ENCODE results near the gene RPS3.

RPS3 gene

GRCh38 chr11:75435571-75435925 lies 36.2 kb downstream of the RPS3 start:
- no peak for DNase-seq

DNA sequence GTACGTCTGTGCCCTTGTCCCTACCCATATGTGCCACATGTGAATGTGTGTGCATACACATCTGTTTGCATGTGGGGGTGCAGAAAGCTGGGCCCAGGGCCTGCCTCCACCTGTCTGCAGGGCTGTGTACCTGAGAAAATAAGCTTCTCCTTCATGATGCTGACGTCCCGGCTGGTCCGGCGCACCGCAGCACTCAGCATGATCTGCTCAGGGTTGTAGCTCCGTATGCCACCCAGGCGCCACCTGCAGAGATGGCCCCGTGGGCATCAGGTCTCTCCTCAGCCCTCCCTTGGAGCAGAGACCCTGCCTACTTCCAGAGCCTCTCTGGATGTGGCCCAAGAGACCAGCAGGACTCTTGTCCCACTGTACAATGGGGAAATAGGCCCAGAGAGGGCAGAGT lies 37.5 kb downstream of the RPS3 start:
- DNase-seq = no peak

DNA sequence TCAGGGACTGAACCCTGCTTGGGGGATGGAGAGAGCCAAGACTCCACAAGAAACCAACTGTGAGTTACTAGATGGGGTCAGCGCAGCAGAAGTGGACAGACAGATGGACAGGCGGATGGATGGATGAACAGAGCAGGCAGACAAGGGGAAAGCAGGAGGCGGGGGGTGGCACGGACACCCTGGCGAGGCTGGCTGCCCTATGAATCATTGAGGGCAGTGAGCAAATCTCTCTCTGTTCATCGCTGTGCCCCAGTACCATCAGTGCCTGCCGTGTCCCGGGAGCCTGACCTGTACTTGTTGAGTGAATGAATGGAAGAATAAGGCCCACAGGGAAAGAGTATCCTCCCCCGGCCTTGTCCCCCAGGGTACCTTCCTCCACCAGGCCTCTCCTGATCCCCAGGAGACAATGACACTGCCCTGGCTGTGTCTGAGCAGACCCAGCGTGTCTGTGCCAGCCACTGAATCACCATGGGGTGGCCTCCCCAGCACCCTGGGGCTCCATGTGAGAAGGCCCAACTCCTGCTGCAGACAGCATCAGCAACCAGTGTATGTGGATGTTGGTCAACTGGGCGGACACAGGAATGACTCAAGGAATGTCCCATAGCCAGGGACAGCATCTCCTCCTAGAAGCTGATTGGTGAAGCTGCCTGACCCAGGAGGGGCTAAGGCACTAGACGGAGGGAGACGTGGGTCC lies 38.8 kb downstream of the RPS3 start:
- DNase-seq = no peak

- DNase-seq = no peak
Observed at GRCh38 chr11:75439026-75439425, 39.7 kb downstream of the RPS3 start.

GRCh38 chr11:75439495-75440120 lies 40.3 kb downstream of the RPS3 start:
- no peak for DNase-seq

GRCh38 chr11:75440960-75441803 lies 41.9 kb downstream of the RPS3 start:
- no peak for DNase-seq

DNA sequence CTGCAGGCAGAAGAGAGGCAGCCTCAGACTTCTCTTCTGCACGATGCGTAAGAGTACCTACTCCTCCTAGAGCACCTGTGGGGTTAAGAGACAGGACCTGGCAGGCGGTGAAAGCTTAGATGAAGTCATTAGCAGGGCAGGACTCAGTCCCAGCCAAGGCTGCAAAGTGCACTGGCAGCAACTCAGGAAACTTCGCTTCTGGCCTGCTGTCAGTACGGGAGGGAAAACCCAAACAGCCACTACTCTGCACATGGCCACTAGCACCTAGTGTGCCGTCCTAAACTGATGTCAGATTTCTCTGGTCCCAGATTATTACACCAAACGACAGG lies 42.5 kb downstream of the RPS3 start:
- DNase-seq = no peak

GRCh38 chr11:75442161-75442885 lies 43.0 kb downstream of the RPS3 start:
- no peak for DNase-seq

DNA sequence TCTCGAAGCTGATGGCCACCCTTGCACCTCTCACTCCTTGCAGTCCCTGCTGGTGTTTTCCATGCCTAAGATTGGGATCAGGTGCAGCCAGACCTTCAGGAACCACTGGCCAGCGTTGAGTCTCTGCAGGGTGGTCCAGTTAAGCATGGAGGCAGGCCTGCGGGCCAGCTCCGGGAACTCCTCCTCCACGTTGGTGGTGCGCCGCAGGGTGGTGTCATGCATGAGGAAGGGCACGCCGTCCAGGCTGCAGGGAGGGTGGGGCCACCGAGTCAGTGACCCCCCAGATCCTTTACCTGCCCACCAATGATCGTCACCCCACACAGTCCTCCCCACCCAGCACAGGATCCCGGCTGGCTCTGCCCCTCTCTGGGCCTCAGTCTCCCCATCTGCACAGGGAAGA lies 43.7 kb downstream of the RPS3 start:
- no peak for DNase-seq

DNA sequence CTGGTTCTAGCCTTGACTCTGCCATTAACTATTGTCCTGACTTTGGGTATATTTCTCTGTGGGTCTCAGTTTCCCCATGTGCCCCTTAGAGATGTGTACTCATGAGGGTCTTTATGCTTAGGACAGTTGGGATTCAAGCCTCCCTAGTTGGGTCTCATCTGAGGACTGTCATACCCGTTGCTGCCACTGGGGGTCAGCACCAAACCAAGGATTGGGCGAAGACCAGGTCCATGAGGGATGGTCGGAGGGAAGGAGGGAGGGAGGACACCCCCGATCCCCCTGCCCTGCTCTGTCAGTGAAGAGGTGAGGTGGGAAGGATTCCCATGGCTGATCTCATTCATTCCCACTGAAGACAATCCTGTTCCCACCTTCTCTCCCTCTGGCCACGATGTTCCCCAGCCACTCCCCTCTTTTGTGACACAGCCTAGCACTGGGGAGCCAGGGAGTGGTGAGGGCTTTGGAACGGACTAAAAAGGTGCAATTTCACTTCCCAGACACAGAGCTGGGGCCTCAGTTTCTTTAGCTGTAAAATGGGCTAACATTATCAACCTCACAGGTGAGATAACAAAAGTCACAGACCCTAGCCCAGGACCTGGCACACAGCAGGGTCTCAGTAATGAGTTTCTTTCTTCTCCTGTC lies 46.1 kb downstream of the RPS3 start:
- DNase-seq = peak in 11 of 14 donors; percentile 13 to 61 (median 34)

DNA sequence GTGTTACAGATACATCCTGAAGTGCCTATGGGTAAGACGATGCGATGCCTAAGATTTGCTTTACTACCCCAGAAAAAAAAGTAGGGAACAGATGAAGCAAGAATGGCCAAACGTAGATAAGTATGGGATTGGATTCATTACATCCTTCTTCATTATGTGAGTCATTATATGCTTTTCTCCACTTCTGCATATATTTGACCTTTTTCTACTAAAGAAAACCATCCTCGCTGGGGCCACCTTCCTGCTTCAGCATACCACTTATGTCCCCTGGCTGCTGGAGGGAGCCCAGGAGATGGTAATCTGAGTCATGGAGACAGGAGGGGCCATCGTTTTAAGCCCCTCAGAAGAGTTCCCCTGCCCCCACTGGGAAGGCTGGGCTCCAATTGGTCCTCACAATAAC lies 48.1 kb downstream of the RPS3 start:
- DNase-seq = no peak

DNA sequence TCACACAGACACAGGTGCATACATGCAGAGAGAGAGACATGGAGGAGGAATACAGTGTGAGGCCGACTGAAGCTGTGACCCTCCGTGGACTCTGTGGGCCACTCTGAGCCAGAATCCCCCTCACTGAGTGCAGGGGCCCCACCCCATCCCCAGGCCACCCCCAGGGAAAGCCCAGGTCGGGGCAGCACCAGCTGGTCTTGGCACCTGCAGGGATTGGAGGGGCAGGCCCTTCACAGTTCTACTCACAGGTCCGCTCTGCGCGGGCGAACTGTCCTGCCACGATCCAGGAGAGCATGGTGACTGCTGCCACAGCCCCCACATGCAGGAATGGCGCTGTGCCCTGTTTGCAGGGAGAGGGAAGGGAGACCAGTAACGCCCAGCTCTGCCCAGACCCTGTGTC lies 50.0 kb downstream of the RPS3 start:
- no peak for DNase-seq

DNA sequence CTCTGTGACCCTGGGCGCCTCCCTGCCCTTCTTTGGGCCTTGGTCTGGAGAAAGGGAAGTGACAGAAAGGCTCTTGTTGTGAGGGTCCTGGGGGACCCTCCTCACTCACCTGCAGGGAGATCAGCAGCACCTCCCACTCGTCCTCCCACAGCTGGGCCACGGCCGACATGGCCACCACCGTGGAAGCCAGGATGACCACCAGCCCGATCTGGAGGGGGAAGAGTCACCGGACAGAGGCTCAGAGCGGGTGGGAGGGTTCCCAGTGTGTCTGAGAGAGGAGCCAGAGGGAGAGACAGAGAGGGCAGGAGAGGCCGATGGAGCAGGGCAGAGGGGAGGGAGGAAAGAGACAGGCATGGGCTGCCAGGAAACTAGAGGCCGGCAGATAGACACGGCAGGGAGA lies 50.5 kb downstream of the RPS3 start:
- no peak for DNase-seq

- DNase-seq = no peak
Observed at GRCh38 chr11:75450236-75450635, 50.9 kb downstream of the RPS3 start.

GRCh38 chr11:75450826-75451821 lies 51.8 kb downstream of the RPS3 start:
- DNase-seq = no peak

DNA sequence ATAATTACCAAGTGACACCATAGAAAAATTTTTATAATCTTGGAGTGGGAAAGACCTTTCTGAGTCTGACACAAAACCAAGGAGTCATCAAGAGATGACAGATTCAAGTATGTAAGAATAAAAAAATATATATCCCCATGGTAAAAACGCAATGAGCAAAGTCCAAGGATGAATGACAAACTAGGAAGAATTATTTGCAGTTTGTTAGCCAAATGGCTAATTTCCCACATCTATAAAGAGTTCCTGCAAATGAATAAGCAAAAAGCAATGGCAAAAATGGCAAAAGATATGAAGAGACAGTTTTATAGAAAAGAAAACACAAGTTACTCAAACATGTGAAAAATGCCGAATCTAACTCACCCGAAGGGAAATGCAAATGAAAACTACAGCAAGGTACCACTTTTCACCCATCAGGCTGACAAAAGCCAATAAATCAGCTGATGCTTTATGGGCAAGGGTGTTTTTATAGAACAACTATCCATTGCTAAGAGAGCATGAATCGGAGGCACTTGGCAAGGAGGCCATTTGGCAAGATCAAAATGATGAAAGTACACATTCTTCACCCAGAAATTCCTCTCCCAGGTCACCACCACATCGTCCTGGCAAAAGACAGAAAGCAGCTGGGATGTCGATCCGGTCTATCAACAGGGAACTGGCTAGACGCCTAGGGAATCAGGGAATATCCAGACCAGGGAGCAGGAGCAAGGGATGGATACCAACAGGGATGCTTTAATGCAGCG lies 54.8 kb downstream of the RPS3 start:
- peak in 2 of 14 donors; percentile 11 to 89 for DNase-seq

DNA sequence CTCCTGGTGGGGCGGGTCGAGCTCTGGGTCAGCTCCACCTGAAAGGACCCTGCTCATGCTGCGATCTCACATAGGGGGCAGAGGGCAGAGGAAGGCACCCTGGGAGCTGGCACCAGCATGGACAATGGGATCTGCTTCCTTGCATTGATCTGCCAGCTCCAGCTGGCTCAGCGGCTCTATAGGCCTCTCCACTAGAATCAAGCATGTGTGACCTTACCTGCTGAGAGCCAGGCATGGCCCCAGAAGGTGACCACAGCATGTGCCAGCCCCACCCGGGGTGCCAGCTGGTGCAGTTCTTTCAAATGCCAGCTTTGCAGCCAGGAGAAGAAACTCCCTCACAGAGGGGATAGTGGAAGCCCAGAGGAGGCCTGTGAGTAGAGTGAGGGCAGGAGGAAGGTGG lies 55.7 kb downstream of the RPS3 start:
- DNase-seq = peak in 1 of 14 donors; percentile 51

All from C1 segment of cervical spinal cord (tissue), 14 donors.